Activated T-cell treated with anti-CD3 and anti-CD28 coated beads, Interleukin-2, amount 50 U/mL, for 4 hours (primary cell): ENCODE results near the gene CPSF2. TPM values are rescaled to one million over a fixed set of nuclear protein-coding genes. Genes with fewer than 3 reads are reported as not detected.
A peak's percentile ranks its signal among the peaks of the same experiment; 100 is the strongest.

Experiments used
- ATAC-seq, 2 donors: fragments of 200-7000 bp; cut with Tn5 transposase; one replicate each; pipeline ENCODE4 v1.10.0; 2021
- DNase-seq: peaks from one replicate; pipeline ENCODE4 v3.0.0-alpha.2; 2020
- H3K27me3 Mint-ChIP-seq: one replicate; pipeline ENCODE4 v1.8.0; 2021; ENCODE audit warnings: low read depth, mixed read lengths
- H3K36me3 Mint-ChIP-seq: one replicate; pipeline ENCODE4 v1.8.0; 2022; ENCODE audit warnings: mixed read lengths; ENCODE audit not compliant: insufficient read depth
- H3K4me1 Mint-ChIP-seq: one replicate; pipeline ENCODE4 v1.8.0; 2021; ENCODE audit warnings: low read depth, mixed read lengths
- H3K4me3 Mint-ChIP-seq: one replicate; pipeline ENCODE4 v1.8.0; 2021; ENCODE audit warnings: mild to moderate bottlenecking, moderate library complexity, mixed read lengths
- H3K9me3 Mint-ChIP-seq: one replicate; pipeline ENCODE4 v1.8.0; 2021; ENCODE audit warnings: mixed read lengths
- total RNA-seq, 3 donors: library from RNA; stranded (reverse); gene quantifications; one replicate each; pipeline ENCODE4 v1.2.1, GENCODE V29; 2021

CPSF2 gene
- total RNA-seq: 10 to 100 TPM; 85.2 to 92.0 (median 88.9) TPM

GRCh38 chr14:92121670-92122350 is at the start of gene CPSF2, which contains the start of gene NDUFB1:
TSS of gene CPSF2 (plus strand) at chr14:92121969. CDS start at chr14:92130985, 9,016 bp downstream.
TSS of gene NDUFB1 (minus strand) at chr14:92121706. CDS start at chr14:92117637, 4,069 bp downstream.
- Mint-ChIP-seq H3K4me3 (peak within 1 kb of the TSS; percentile 99), H3K27me3 (no peaks in the 10 kb centered on the region), H3K9me3 (no peaks in the 10 kb centered on the region), H3K4me1 (peaks cover 43% of the 10 kb centered on the region), H3K36me3 (peaks cover 14% of the 10 kb centered on the region)
- peak; percentile 89 to 90 for ATAC-seq
- peak; percentile 77 for DNase-seq

GRCh38 chr14:92074555-92074954 is 47.2 kb upstream of the CPSF2 start:
- Mint-ChIP-seq H3K9me3 (no peaks in the 10 kb centered on the region), H3K4me3 (no peak overlapping the region)
- DNase-seq: no peak

GRCh38 chr14:92088494-92088893 is 33.3 kb upstream of the CPSF2 start:
- H3K9me3 Mint-ChIP-seq: no peaks in the 10 kb centered on the region
- H3K36me3 Mint-ChIP-seq: peaks cover 34% of the 10 kb centered on the region
- ATAC-seq (no peak), DNase-seq (no peak)
- no peaks in the 10 kb centered on the region for H3K27me3 Mint-ChIP-seq
- H3K4me3 Mint-ChIP-seq: no peak overlapping the region
- no peaks in the 10 kb centered on the region for H3K4me1 Mint-ChIP-seq

More at GRCh38 chr14:92074555-92074954, 47.2 kb upstream of the CPSF2 start:
- Mint-ChIP-seq H3K4me1 (no peaks in the 10 kb centered on the region), H3K27me3 (no peaks in the 10 kb centered on the region), H3K36me3 (peaks cover 12% of the 10 kb centered on the region)
- no peak for ATAC-seq

GRCh38 chr14:92093320-92093719 is 28.4 kb upstream of the CPSF2 start:
- H3K36me3 Mint-ChIP-seq: peaks cover 20% of the 10 kb centered on the region
- ATAC-seq (no peak), DNase-seq (no peak)
- H3K27me3 Mint-ChIP-seq: no peaks in the 10 kb centered on the region
- H3K4me1 Mint-ChIP-seq: no peaks in the 10 kb centered on the region
- H3K9me3 Mint-ChIP-seq: no peaks in the 10 kb centered on the region
- H3K4me3 Mint-ChIP-seq: no peak overlapping the region

GRCh38 chr14:92099802-92100201 is 22.0 kb upstream of the CPSF2 start:
- H3K27me3 Mint-ChIP-seq: no peaks in the 10 kb centered on the region
- no peak for ATAC-seq
- H3K36me3 Mint-ChIP-seq: peaks cover 6% of the 10 kb centered on the region
- H3K4me1 Mint-ChIP-seq: peaks cover 28% of the 10 kb centered on the region
- H3K4me3 Mint-ChIP-seq: no peak overlapping the region
- no peak for DNase-seq
- H3K9me3 Mint-ChIP-seq: no peaks in the 10 kb centered on the region

- H3K9me3 Mint-ChIP-seq: no peaks in the 10 kb centered on the region
- DNase-seq (no peak), ATAC-seq (no peak)
- no peak overlapping the region for H3K4me3 Mint-ChIP-seq
- peaks cover 3% of the 10 kb centered on the region for H3K36me3 Mint-ChIP-seq
- peaks cover 52% of the 10 kb centered on the region for H3K4me1 Mint-ChIP-seq
- peaks cover 2% of the 10 kb centered on the region for H3K27me3 Mint-ChIP-seq
Measured at GRCh38 chr14:92103363-92103989, 18.3 kb upstream of the CPSF2 start.

GRCh38 chr14:92105073-92105892 is 16.5 kb upstream of the CPSF2 start:
- ATAC-seq: no peak

GRCh38 chr14:92105893-92106142 is 16.0 kb upstream of the CPSF2 start:
- peak; percentile 4 to 8 for ATAC-seq
- DNase-seq: no peak
- Mint-ChIP-seq H3K4me3 (peak overlapping the region; percentile 94), H3K4me1 (peaks cover 50% of the 10 kb centered on the region), H3K36me3 (no peaks in the 10 kb centered on the region), H3K9me3 (no peaks in the 10 kb centered on the region), H3K27me3 (peaks cover 2% of the 10 kb centered on the region)

More at GRCh38 chr14:92105073-92105892, 16.5 kb upstream of the CPSF2 start:
- Mint-ChIP-seq H3K36me3 (no peaks in the 10 kb centered on the region), H3K27me3 (peaks cover 2% of the 10 kb centered on the region), H3K9me3 (no peaks in the 10 kb centered on the region), H3K4me1 (peaks cover 52% of the 10 kb centered on the region), H3K4me3 (peak overlapping the region; percentile 94)
- no peak for DNase-seq

GRCh38 chr14:92106143-92106926 is 15.4 kb upstream of the CPSF2 start, which contains the start of gene ATXN3:
TSS of gene ATXN3 (minus strand) at chr14:92106582. CDS start at chr14:92106552, 30 bp downstream.
- ATAC-seq (peak; percentile 96), DNase-seq (peak; percentile 94)
- H3K27me3 Mint-ChIP-seq: peaks cover 2% of the 10 kb centered on the region
- H3K4me1 Mint-ChIP-seq: peaks cover 50% of the 10 kb centered on the region
- peak within 1 kb of the TSS; percentile 94 for H3K4me3 Mint-ChIP-seq
- H3K36me3 Mint-ChIP-seq: no peaks in the 10 kb centered on the region
- H3K9me3 Mint-ChIP-seq: no peaks in the 10 kb centered on the region

GRCh38 chr14:92108345-92109254 is 13.2 kb upstream of the CPSF2 start:
- H3K4me3 Mint-ChIP-seq: peak overlapping the region; percentile 50

GRCh38 chr14:92109490-92109889 is 12.3 kb upstream of the CPSF2 start:
- Mint-ChIP-seq H3K4me1 (peaks cover 35% of the 10 kb centered on the region), H3K27me3 (peaks cover 2% of the 10 kb centered on the region), H3K36me3 (no peaks in the 10 kb centered on the region), H3K4me3 (no peak overlapping the region), H3K9me3 (no peaks in the 10 kb centered on the region)
- no peak for ATAC-seq
- no peak for DNase-seq

More at GRCh38 chr14:92108345-92109254, 13.2 kb upstream of the CPSF2 start:
- DNase-seq: no peak
- no peaks in the 10 kb centered on the region for H3K9me3 Mint-ChIP-seq
- peaks cover 38% of the 10 kb centered on the region for H3K4me1 Mint-ChIP-seq
- H3K27me3 Mint-ChIP-seq: peaks cover 2% of the 10 kb centered on the region
- ATAC-seq: no peak
- H3K36me3 Mint-ChIP-seq: no peaks in the 10 kb centered on the region

- no peaks in the 10 kb centered on the region for H3K9me3 Mint-ChIP-seq
- H3K4me1 Mint-ChIP-seq: peaks cover 42% of the 10 kb centered on the region
- H3K27me3 Mint-ChIP-seq: no peaks in the 10 kb centered on the region
- ATAC-seq: peak; percentile 14 to 23
- DNase-seq: no peak
- H3K36me3 Mint-ChIP-seq: peaks cover 13% of the 10 kb centered on the region
- H3K4me3 Mint-ChIP-seq: peak overlapping the region; percentile 99
Measured at GRCh38 chr14:92121207-92121669, 531 bp upstream of the CPSF2 start.

- Mint-ChIP-seq H3K4me3 (peak overlapping the region; percentile 99), H3K36me3 (peaks cover 19% of the 10 kb centered on the region), H3K4me1 (peaks cover 47% of the 10 kb centered on the region), H3K27me3 (no peaks in the 10 kb centered on the region), H3K9me3 (no peaks in the 10 kb centered on the region)
- DNase-seq (no peak), ATAC-seq (peak; percentile 5 to 18)
Measured at GRCh38 chr14:92122351-92122677, 545 bp downstream of the CPSF2 start.
